HG03135 (cell line): ENCODE measurements around the gene ADGRD1.

Experiments
- ATAC-seq: cut with Tn5 transposase; IDR thresholded peaks from one replicate; pipeline ENCODE4 v1.9.1; 2021; ENCODE audit warnings: mild to moderate bottlenecking, moderate library complexity; ENCODE audit not compliant: unreplicated experiment

Gene ADGRD1

DNA sequence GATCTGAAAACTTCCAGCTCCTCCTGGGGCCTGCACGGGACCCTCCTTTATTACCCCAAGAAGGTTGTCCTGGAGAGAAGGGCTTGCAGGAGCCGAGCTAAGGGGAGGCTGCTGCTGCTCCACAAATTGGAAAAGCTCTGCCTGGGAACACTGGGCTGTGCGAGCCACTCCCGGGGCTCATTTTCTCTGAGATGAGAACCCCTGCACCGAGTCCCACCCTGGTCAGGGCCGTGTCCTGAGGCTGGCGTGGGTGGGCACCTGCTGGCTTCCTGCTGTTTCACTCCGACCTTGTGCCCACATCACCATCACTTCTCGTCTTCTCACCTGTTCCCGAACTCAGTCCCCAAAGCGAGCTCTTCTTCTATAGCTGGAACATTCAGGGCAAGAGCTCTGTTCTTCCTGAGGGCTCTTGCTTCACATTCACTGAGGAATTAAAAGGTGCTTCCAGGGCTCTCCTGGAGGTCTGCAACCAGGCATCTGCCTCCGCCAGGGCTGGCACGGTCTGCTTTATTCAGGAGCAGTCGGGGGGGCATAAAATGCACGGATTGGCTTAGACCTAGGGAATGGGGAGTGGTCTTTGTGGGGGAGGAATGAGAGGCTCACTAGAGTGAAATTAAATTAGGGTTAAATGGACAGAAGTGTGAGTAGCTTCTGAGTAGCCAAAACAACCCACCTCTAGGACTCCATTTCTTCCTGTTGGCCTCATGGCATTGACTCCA, 98.5 kb downstream of the ADGRD1 start:
- ATAC-seq, result no peak

DNA sequence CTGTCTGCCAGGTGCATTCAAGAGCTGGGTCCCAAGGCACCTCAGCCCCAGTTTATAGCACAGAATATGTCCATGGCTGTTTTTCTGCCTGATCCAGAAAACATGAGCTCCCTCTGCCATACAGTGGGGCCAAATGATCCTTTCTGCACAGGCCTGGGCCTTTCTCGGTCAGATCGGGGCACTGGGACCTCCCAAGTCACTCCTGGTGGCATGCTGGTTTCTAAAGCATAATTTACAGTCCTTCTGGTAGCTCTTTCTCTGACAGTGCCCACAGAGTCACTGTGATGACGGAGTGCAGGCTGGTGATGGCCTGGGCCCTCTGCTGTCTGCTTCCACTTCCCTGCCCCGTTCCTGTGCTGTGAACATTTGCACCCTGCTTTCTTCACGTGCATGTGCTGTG, 99.2 kb downstream of the ADGRD1 start:
- no peak for ATAC-seq

DNA sequence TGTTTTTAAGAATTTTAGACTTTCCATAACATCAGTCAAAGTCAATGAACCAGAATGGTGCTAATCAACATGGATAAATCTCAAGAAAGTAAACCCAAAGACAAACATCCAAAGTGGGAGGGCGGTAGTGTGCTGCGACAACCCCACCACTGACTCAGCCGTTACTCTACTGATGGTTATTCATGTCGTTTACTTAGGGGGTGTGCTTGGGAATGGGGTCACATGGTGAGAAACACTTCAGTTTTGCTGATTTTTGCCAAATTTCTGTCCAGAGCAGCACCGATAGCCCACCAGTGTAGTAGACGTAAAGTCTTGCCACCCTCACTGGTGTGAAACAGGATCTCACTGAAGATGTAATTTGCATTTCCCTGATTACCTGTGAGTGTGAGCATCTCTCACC, 99.9 kb downstream of the ADGRD1 start:
- no peak for ATAC-seq

DNA sequence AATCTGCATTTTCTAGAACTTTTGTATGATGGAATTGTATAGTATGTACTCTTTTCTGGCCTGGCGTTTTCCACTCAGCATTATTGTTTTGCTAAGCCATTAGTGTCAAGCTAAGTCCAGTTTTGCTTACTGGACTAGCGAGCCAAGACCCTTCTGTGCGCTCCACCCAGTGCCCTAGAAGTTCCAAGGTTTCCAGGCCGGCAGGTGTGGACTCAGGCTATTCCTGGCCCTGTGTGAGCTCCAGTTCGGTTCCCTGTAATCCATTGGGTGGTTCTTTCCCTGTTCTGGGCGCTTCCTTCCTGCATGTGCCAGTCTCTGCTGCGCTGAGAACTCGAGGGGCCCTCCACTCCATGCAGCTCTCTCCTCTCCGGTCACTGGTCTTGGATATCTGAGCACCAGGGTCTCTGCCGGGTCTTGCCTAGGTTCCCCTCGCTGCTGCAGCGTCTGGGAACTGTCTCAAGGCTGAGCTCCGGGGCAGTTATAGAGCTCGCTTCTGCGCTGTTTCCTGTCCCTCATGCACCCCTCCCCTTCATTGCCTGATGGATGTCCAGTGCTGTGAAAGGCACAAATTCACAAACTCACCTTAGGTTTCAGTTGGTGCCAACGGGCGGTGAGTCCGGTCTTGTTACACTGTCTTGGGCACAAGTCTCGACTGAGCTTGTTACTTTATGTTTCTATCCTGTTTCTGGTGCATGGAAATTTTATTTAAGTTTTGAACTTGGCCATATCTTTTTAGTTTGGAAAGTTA, 100.8 kb downstream of the ADGRD1 start:
- no peak for ATAC-seq

DNA sequence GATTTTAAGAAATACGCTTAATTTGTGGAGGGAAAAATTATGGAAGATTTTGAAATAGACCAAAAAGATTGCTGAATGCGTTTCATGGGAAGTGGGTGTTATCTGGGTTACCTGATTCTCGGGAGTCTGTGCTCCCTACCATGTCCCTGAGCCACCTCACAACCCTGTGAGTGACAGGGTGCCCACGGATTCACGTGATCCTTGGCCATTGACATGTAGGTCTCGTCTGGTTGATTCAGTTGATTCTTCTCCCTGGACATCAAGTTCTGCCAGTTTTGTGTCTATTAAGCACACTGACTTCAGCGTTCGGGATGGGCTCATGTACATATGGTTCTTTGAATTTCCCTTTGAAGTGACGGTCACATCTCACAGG, 101.4 kb downstream of the ADGRD1 start:
- no peak for ATAC-seq

DNA sequence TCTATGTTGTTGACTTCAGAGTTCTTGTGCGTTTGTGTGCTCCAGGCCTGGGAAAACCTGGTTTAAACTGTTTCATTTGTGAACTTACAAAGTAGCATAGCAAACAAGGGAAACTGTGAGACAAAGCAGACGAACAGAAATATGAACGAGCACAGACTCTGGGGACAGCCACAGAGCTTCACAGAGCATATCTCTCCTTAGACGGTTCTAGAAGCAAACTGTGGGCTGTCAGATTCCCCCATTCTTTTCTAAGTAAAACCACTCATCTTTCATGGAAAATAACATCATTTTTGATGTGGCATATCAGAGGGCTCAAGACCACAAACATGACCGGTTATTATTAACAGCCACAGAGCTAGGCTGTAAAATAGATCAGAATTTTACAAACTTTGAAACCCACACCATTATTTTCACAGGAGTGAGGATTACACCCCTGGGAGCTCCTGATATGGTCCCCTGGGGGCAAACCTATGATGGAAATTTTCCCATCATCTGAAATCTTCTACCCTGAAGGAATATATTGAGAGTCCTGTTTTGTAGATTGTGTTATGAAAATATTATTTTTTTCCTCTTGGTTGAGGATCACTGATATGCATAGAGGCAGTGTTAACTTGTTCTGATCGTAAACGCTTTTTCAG, 102.0 kb downstream of the ADGRD1 start:
- ATAC-seq, result no peak

DNA sequence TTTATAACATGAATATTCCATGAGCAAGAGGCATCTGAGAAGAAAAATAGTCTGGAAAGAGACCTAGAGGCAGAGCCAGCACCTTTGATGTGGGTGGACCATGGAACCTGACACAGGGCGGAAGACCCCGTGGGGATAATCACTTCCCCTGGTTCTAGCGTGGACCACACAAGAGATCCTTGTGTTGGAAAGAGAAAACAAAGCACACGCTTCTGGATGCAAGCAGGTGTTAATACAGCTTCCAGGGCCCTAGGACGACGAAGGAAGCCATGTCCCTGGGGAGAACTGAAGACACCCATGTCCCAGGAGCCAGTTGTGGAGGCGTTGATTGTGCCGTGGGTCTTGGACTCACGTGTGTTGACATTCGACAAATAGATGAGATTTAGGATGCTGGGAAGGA, 102.9 kb downstream of the ADGRD1 start:
- ATAC-seq, result no peak

DNA sequence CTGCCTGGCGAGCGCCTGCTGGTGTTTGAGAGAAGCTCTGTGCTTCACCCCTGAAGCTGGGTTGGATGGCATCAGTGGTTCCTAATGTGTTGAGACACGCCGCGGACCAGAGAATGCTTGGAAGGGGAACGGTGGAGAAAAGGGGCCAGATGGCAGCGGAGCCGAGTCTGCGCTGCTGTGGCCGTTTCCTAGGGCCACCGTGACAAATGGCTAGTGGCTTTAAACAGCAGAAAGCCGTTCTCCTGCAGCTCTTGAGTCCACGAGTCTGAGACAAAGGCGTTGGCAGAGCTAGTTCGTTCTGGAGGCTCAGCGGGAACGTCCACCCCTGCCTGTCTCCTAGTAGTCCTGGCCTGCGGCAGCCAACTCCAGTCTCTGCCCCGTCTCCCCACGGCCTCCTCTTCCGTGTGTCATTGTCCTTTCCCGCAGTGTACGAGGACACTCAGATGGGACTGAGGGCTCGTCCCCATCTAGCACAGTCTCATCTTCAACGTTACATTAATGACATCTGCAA, 103.6 kb downstream of the ADGRD1 start:
- no peak for ATAC-seq

DNA sequence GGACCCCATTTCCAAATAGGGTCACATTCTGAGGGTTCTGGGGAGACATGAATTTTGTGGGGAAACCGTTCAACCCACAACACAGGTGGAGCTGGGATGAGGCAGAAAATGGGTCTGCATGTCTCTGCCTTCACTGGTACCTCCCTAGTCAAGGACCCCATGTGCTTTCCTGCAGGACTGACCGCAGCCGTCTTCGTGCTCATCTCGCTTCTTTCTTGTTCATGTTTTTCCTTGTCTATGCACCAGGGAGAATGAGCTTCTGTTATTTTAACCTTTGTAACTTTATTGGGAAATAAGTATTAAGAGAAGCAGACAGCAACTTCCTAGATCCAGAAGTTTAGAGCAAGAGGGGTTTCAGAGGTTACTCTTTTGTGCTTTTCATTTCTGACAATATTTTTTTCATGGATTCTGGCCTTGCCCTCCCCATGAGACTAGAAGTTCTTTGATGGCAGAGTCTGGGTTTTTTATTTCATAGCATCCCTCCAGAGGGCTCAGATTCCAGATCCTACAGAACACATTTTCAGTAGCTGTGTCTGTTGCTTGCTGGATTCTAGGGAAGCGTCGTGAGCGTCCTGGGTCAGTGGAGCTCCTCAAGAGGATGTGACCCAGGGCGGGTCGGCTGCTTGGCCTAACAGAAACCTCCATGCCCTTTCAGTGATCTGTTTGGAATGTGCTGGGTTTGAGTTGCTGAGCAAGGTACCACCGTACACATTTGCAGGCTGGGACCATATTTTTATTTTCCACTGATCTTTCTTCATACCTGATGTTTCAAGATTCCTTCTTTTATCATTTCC, 104.2 kb downstream of the ADGRD1 start:
- ATAC-seq, result no peak

DNA sequence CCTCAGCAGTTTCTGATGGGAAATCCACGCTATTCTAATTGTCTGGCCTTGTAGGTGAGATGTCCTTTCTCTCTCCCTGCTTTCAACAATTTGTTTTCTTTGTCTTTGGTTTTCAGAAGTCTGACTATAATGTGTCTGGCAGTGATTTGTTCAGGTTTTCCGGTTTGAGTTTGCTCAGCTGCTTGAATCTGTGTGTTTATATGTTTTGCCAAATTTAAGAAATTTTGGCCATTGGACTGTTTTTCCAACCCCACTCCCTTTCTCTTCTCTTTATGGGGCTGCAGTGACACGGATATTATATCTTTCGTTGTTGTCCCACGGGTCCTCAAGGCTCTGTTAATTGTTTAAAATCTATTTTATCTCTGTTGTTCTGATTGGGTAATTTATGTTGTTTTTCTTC, 105.0 kb downstream of the ADGRD1 start:
- no peak for ATAC-seq

DNA sequence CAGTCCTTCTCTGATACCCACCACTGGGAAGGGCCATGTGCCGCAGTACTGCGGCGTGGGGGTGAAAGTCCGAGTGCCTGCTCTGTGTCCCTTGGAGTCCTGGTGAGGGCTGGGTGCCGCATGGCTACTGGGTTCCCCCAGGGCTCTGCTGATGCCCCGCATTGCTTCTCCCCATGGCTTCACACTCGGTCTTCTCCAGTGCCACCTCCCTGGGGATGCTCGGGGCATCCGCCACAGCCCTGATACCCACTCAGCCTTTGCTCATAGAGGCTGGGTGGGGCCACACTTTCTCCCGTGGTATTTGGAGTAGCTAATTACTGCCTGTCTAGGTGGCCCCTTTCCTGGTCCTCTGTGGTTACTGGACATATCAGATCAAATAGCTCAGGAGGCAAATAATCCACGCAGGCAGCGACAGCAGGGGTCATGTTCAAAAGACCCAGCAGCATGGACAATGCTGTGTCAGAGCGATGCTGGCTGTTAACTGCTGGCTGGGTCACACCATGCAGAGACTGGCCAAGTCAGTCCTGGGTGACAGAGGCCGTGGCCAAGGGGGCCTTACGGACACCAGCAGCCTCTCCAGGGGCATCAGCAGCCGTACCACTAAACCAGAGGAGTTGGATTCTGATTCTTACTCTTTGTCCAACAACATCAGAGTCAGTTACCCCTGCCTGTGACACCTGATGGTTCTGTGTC, 106.5 kb downstream of the ADGRD1 start:
- no peak for ATAC-seq

DNA sequence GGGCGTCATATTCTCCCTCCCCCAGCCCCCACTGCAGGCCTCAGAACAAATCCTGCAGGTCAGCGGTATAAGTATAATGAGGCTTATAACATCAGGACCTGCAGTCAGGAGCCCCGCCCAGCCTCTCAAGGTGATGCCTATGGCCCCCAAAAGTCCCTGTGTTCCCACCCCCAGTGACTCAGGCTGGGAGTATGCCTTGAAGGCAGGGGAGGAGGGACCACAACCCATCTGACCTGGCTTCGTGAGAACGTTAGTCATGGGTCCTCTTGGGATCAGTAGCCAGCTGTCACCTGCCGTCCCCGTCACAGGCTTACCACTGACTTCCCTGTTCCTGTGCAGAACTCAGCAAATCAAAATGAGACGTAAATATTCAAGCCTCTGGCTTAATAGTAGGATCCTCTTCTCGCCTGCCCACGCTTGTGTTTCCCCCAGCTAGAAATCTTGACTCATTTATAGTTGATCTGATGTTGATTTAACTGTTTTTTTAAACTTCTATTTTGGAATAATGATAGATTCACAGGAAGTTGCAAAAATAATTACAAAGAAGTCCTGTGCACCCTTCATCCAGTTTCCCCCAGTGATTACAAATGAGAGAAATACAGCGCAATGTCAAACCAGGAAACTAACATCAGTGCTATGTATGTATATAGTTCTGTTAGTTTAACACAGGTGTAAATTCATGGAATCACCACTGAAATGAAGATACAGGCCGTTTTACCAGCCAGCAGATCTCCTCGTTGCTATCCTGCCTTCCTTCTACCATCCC, 107.5 kb downstream of the ADGRD1 start:
- ATAC-seq, result no peak

DNA sequence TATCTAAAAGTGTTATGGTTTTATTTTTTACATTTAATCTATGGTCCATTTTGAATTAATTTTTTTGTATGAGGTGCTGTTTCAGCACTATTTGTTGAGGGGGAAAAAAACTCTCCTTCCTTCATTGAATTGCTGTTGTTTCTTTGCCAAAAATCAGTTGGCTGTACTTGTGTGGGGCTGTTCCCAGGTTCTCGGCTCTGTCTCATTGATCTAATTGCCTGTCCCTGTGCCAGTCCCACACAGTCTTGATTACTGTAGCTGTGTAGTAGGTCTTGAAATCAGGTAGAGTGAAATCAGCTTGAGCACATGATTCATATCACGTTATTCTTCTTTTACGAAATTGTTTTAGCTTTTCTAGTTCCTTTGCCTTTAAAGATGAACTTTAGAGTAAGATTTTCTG, 109.7 kb downstream of the ADGRD1 start:
- ATAC-seq, result no peak

DNA sequence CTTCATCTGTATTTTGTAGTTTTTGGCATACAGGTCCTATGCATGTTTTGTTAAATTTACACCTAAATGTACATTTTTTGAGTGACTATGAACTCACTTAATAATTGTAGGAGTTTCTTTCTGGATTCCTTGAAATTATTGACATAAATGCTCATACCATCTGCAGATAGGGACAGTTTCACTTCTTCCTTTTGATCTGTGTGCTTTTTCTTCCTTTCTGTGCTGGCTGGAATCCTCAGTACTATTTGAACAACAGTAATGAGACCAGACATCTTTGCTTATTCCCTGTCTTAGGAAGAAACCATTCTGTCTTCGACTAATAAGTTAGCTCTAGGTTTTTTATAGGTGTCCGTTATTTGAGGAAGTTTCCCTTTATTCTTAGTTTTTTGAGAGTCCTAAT, 110.3 kb downstream of the ADGRD1 start:
- ATAC-seq, result no peak

DNA sequence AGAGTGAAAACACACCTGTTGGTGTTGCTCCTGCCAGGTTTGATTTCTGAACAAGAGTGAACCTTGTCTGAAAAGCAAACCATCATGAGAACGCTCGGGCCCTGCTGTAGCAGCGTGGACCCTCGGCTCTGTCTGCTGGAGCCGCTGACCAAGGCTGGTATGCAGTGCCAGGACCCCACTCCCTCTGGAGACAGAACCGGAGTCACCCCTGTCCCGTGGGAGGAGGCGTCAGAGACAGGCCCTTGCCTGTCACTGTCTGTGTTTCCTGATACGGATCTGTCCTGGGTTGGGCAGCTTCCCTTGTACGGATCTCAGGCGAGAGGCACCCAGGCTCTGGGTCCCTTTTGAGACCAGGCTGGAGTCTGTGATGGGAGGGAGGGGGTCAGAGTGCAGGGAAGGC, 111.6 kb downstream of the ADGRD1 start:
- no peak for ATAC-seq

DNA sequence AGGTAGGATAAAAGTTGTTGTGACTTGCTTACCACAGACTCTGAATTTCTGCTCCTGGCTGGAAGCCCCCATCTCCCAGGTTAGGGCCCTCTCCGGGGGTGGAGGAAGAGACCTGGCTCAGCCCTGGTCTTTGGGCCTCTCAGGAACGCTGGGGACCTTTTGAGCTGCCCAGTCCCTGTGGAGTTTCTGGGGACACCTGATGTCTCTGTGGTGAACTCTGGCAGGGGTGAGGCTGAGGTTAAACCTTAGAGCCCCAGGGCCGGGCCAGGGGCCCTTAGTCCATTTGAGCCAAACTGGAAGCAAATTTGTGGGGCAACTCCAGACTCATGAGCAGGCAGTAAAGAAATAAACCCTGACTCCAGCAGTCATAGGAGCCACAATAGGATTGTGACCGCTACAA, 112.1 kb downstream of the ADGRD1 start:
- no peak for ATAC-seq

DNA sequence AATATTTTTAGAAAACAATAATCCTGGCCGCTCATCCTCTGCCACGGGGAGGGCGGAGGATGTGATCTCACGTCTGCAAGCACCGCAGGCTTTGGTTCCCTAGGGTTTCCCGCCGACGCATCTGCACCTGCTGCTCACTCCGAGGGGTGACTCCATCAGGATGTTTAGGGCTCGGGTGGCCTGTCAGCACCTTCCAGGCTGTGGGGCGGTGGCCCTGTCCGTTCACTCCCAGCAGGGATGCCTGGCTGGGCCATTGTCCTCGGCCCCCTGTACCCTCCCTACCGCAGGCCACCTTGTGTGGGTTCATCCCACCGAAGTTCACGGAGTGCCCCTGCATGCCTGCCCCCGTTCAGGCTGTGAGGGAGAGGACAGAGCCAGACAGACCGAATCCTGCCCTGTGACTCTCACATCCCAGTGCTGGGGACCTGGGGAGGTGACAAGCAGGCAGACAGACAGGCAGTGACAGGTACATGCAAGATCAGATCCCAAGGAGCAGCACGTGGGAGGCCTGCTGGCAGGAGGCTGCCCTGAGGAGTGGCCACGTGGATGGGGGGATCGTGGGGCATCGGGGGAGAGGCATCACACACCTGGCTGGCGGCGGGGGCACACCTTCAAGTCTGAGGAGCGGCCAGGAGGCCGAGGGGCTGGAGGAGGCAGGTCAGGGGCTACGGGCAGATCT, 112.6 kb downstream of the ADGRD1 start:
- ATAC-seq, result no peak

DNA sequence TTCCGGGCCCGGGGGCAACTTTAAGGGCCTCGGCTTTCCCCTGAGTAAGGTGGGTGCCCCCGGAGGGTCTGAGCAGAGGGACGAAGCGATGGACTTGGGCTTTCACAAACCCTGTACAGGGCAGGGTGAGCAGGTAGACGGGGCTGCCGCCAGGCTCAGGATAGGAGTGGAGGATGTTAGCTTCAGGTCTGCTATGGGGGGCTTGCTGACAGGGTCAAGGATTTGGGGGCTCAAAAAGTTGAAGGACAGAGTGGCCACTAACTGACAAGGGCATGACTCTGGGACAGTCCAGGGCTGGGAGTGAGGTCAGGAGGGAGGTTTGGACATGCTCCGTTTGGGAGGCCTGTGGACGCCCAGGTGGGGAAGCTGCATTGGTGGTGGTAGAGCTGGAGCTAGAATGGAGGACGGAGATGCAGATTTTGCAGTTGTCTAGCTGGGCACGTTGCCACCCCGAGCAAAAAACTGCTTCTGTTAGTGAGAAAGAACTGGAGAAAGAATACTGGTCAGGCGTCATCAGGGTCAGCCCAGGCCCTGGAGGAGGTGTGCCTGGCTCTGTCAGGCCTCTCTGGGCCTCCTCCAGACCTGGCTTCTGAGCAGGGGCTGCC, 113.3 kb downstream of the ADGRD1 start:
- ATAC-seq, result no peak
